RWPE2 (cell line): ENCODE measurements around the gene PRDX2.
A peak's percentile ranks its signal among the peaks of the same experiment; 100 is the strongest.

ENCODE experiments used
- ATAC-seq: fragments of 200-7000 bp; cut with Tn5 transposase; 3 replicates; pipeline ENCODE4 v1.9.1; 2021; ENCODE audit warnings: low read depth
- DNase-seq: peaks from one replicate; pipeline ENCODE4 v3.0.0-alpha.2; 2020; ENCODE audit warnings: low spot score
- H3K27ac ChIP-seq: fragments of 450-650 bp; 2 replicates; pipeline ENCODE4 v1.5.1; 2017; ENCODE audit warnings: mild to moderate bottlenecking; ENCODE audit not compliant: poor library complexity, severe bottlenecking
- H3K27me3 ChIP-seq: fragments of 250-450 bp; sonication (Bioruptor Pico); 2 replicates; pipeline ENCODE4 v1.5.1; 2021; ENCODE audit warnings: mild to moderate bottlenecking, moderate library complexity; ENCODE audit not compliant: insufficient read depth, poor library complexity, severe bottlenecking
- H3K36me3 ChIP-seq: fragments of 250-450 bp; sonication (Bioruptor Pico); 2 replicates; pipeline ENCODE4 v1.5.1; 2020; ENCODE audit warnings: low read depth, mild to moderate bottlenecking, moderate library complexity
- H3K4me1 ChIP-seq: fragments of 250-450 bp; sonication (Bioruptor Pico); 2 replicates; pipeline ENCODE4 v1.5.1; 2021; ENCODE audit warnings: mild to moderate bottlenecking, moderate library complexity; ENCODE audit not compliant: insufficient read depth, poor library complexity, severe bottlenecking
- H3K4me3 ChIP-seq: fragments of 250-450 bp; sonication (Bioruptor Pico); 2 replicates; pipeline ENCODE4 v1.5.1; 2021; ENCODE audit warnings: mild to moderate bottlenecking, moderate library complexity; ENCODE audit not compliant: severe bottlenecking
- H3K9me3 ChIP-seq: fragments of 250-450 bp; sonication (Bioruptor Pico); 2 replicates; pipeline ENCODE4 v1.5.1; 2021; ENCODE audit warnings: mild to moderate bottlenecking, moderate library complexity; ENCODE audit not compliant: severe bottlenecking
- CTCF ChIP-seq: fragments of 450-650 bp; IDR thresholded peaks from one replicate; pipeline ENCODE4 v1.5.1; 2017; ENCODE audit warnings: mild to moderate bottlenecking, moderate library complexity; ENCODE audit not compliant: poor library complexity, severe bottlenecking

The PRDX2 gene

GRCh38 chr19:12842511-12842910, 40.9 kb upstream of the PRDX2 start:
- no peaks in the 10 kb centered on the region for H3K36me3 ChIP-seq
- H3K27ac ChIP-seq, result no peak overlapping the region
- ATAC-seq (no peak), DNase-seq (no peak)
- no peak for TF ChIP-seq CTCF
- H3K4me3 ChIP-seq, result no peak overlapping the region
- H3K9me3 ChIP-seq, result no peaks in the 10 kb centered on the region
- H3K4me1 ChIP-seq, result no peaks in the 10 kb centered on the region
- H3K27me3 ChIP-seq, result peaks cover 27% of the 10 kb centered on the region

- H3K27me3 ChIP-seq, result peaks cover 42% of the 10 kb centered on the region
- DNase-seq (no peak), ATAC-seq (peak; percentile 54)
- TF ChIP-seq CTCF, result no peak
- peak overlapping the region; percentile 10 for H3K27ac ChIP-seq
- H3K36me3 ChIP-seq, result no peaks in the 10 kb centered on the region
- no peaks in the 10 kb centered on the region for H3K9me3 ChIP-seq
- H3K4me1 ChIP-seq, result no peaks in the 10 kb centered on the region
- H3K4me3 ChIP-seq, result peak overlapping the region; percentile 34
Measured at GRCh38 chr19:12841094-12841493, 39.5 kb upstream of the PRDX2 start.

- Histone ChIP-seq H3K4me3 (peak overlapping the region; percentile 34), H3K36me3 (no peaks in the 10 kb centered on the region), H3K27me3 (peaks cover 49% of the 10 kb centered on the region), H3K9me3 (no peaks in the 10 kb centered on the region), H3K4me1 (no peaks in the 10 kb centered on the region), H3K27ac (peak overlapping the region; percentile 10)
- ATAC-seq, result peak; percentile 78
- DNase-seq, result peak; percentile 94
- no peak for TF ChIP-seq CTCF
Measured at GRCh38 chr19:12840091-12841079, 38.8 kb upstream of the PRDX2 start.

GRCh38 chr19:12838886-12839756, 37.5 kb upstream of the PRDX2 start:
- Histone ChIP-seq H3K27me3 (peaks cover 61% of the 10 kb centered on the region), H3K4me3 (peak overlapping the region; percentile 26), H3K4me1 (no peaks in the 10 kb centered on the region), H3K36me3 (no peaks in the 10 kb centered on the region), H3K27ac (no peak overlapping the region), H3K9me3 (no peaks in the 10 kb centered on the region)
- ATAC-seq (no peak), DNase-seq (no peak)
- TF ChIP-seq CTCF, result no peak
